Coronary artery (tissue), 2 donors: ENCODE data around the gene VGF.

Experiments used
- DNase-seq: peaks from one replicate; pipeline ENCODE4 v3.0.0-alpha.2; 2017; ENCODE audit warnings: low spot score
- H3K27ac ChIP-seq, 2 donors: fragments of 200-600 bp; sonication (generic); one replicate each; pipeline ENCODE4 v1.5.1; 2016 to 2019
- H3K4me3 ChIP-seq: fragments of 200-600 bp; sonication (generic); 2 replicates; pipeline ENCODE4 v1.5.1; 2016; ENCODE audit warnings: mild to moderate bottlenecking, moderate library complexity
- CTCF ChIP-seq: fragments of 200-600 bp; sonication (generic); IDR thresholded peaks from one replicate; pipeline ENCODE4 v1.5.1; 2019; ENCODE audit warnings: antibody characterized with exemption

VGF gene

GRCh38 chr7:101159696-101160674 is 5.4 kb downstream of the VGF start:
- Histone ChIP-seq H3K27ac (no peak overlapping the region), H3K4me3 (no peak overlapping the region)
- DNase-seq: no peak
- TF ChIP-seq CTCF: no peak

GRCh38 chr7:101156866-101157589 is 8.3 kb downstream of the VGF start:
- TF ChIP-seq CTCF: no peak

GRCh38 chr7:101156277-101156676 is 9.1 kb downstream of the VGF start:
- DNase-seq: no peak
- no peak overlapping the region for H3K4me3 ChIP-seq
- no peak overlapping the region for H3K27ac ChIP-seq
- TF ChIP-seq CTCF: no peak

More at GRCh38 chr7:101156866-101157589, 8.3 kb downstream of the VGF start:
- Histone ChIP-seq H3K4me3 (no peak overlapping the region), H3K27ac (no peak overlapping the region)
- DNase-seq: no peak

GRCh38 chr7:101155303-101155702 is 10.1 kb downstream of the VGF start:
- no peak overlapping the region for H3K27ac ChIP-seq
- DNase-seq: no peak
- no peak for TF ChIP-seq CTCF
- H3K4me3 ChIP-seq: peak overlapping the region; percentile 91

- Histone ChIP-seq H3K27ac (no peak overlapping the region), H3K4me3 (peak overlapping the region; percentile 91)
- no peak for DNase-seq
- TF ChIP-seq CTCF: no peak
Measured at GRCh38 chr7:101154693-101155102, 10.7 kb downstream of the VGF start.

GRCh38 chr7:101153969-101154692 is 11.2 kb downstream of the VGF start, which contains the start of gene AP1S1:
TSS of gene AP1S1 (plus strand) at chr7:101154476. CDS start at chr7:101154515, 39 bp downstream.
- Histone ChIP-seq H3K4me3 (peak within 1 kb of the TSS; percentile 91), H3K27ac (no peak within 1 kb of the TSS)
- DNase-seq: peak; percentile 90
- no peak for TF ChIP-seq CTCF
